SH-SY5Y (cell line): ENCODE data around the gene FRMD4A.
A peak's percentile ranks its signal among the peaks of the same experiment; 100 is the strongest.

ENCODE experiments used
- GATA2 ChIP-seq: IDR thresholded peaks from 2 replicates; pipeline ENCODE4 v1.6.1; 2011; ENCODE audit warnings: mild to moderate bottlenecking, low read depth, low read length
- GATA3 ChIP-seq: IDR thresholded peaks from 2 replicates; pipeline ENCODE4 v1.6.1; 2011; ENCODE audit warnings: low read depth, mild to moderate bottlenecking, low read length, moderate library complexity

FRMD4A gene

DNA sequence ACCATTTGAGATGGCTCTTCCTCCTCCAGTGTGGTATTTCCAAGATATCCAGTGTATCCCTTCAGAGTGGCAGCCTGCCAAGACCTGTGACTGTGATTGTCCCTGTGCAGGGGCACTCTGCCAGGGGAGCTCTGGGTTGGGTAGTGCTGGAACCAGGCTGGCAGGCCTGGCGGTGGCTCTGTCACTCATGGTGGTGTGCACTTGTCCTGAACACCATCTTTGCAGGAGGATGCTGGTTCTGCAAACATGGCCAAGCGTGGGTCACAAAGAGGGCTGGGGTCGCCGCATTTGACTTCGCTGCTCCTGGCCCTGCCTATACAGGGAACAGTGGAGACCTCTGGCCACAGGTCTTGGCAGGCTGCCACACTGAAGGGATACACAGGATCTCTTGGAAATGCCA, 538.7 kb downstream of the FRMD4A start:
- no peak for TF ChIP-seq GATA2

DNA sequence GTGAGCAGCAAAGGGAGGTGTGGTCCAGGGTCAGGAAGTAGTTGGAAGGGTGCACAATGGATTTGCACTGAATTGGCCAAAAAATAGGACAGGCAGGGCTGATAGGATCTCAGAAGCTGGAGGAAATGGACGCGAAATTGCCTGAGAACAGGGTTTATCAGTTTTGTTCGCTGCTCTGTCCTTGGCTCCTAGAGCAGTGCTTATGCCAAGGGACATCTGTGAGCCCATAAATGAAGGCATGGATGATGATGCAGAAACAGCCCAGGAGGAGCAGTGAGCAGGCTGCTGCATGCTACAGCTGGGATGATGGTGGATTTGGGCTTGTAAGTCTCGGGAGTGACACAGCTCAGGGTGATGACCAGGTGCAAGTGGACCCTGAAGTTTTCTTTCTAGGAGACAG, 539.2 kb downstream of the FRMD4A start:
- TF ChIP-seq GATA2, result peak; percentile 68
- no peak; the same call in 1 of the 2 replicates for TF ChIP-seq GATA3

GRCh38 chr10:13790196-13790595, 540.5 kb downstream of the FRMD4A start:
- TF ChIP-seq GATA3, result no peak
- no peak for TF ChIP-seq GATA2

- no peak for TF ChIP-seq GATA2
- TF ChIP-seq GATA3, result no peak
Observed at GRCh38 chr10:13789448-13789829, 541.3 kb downstream of the FRMD4A start.

- TF ChIP-seq GATA3, result no peak
- TF ChIP-seq GATA2, result no peak
Observed at GRCh38 chr10:13788711-13789447, 541.8 kb downstream of the FRMD4A start.

DNA sequence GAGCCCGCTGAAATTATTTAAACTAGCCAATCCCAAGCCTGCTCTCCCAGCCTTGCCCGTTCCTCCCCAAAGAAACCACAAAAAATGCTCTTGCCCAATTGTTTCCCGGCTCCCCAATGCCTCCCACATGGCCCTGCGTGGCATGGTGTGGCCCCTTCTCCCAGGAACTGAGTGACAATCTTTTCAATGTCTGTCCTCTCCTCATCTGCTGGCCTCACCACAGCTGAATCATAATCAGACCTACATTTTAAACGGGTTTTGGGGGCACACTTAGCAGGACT, 542.5 kb downstream of the FRMD4A start:
- TF ChIP-seq GATA2, result no peak
- TF ChIP-seq GATA3, result no peak

DNA sequence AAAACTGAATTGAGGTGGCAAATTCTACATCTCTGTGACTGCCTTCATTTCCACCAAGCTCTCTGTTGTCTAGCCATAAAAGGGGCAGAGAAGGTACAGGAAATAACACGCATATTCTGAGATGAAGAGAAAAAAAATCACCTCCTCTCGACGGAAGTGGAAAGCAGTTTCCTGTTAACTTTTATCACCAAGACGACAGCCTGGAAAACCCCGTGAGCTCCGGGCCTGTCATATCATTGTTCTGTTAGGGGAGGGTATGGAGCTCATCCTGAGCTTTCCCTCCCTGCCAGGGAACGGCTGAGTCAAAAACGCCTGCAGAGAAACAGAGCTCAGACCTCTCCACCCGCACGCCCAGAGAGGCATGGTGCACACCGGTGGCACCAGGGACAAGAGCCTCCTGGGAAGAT, 543.7 kb downstream of the FRMD4A start:
- TF ChIP-seq GATA2, result no peak
- TF ChIP-seq GATA3, result no peak

- TF ChIP-seq GATA2 (no peak), GATA3 (no peak)
Observed at GRCh38 chr10:13784067-13784466, 546.7 kb downstream of the FRMD4A start.

DNA sequence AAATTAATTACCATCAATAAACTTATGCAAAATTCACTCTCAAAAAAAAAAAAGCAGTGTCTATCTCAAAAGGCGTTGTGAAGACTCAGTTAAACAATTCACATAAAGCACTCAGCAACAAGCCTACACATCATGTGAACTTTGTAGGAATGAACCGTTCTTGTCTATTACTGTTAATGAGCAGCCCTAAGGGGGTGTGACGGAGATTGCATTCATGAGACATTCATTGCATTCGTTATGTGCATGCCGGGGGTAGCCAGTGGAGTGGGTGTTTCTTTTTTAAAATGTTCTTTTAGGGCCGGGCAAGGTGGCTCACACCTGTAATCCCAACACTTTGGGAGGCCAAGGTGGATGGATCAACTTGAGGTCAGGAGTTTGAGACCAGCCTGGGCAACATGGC, 551.0 kb downstream of the FRMD4A start:
- TF ChIP-seq GATA2, result no peak
- TF ChIP-seq GATA3, result no peak

GRCh38 chr10:13776861-13777311, 553.8 kb downstream of the FRMD4A start:
- TF ChIP-seq GATA2, result no peak
- TF ChIP-seq GATA3, result no peak

- TF ChIP-seq GATA3 (no peak), GATA2 (no peak)
Observed at GRCh38 chr10:13775786-13776775, 554.6 kb downstream of the FRMD4A start.

- TF ChIP-seq GATA2, result no peak
- no peak for TF ChIP-seq GATA3
Observed at GRCh38 chr10:13774303-13774893, 556.3 kb downstream of the FRMD4A start.

- TF ChIP-seq GATA3, result no peak
- TF ChIP-seq GATA2, result no peak
Observed at GRCh38 chr10:13773496-13774170, 557.1 kb downstream of the FRMD4A start.

GRCh38 chr10:13773043-13773442, 557.7 kb downstream of the FRMD4A start:
- TF ChIP-seq GATA2, result no peak
- no peak for TF ChIP-seq GATA3
